BLaER1 treated with 17β-estradiol and CSF1 and Interleukin-3, amounts not matched to agents 10 nM and 100 nM (cell line): ENCODE results near the gene EMILIN3.

Experiments
- H3K27ac ChIP-seq, 11 experiments: shearing (Covaris generic); formaldehyde crosslinking; 2 replicates each; pipeline ENCODE4 v1.8.1; 2022
- H3K27me3 ChIP-seq, 11 experiments: shearing (Covaris generic); formaldehyde crosslinking; 2 replicates each; pipeline ENCODE4 v1.8.1; 2022
- H3K36me3 ChIP-seq, 11 experiments: shearing (Covaris generic); formaldehyde crosslinking; 2 replicates each; pipeline ENCODE4 v1.8.1; 2022
- H3K4me1 ChIP-seq, 10 experiments: shearing (Covaris generic); formaldehyde crosslinking; 2 replicates each; pipeline ENCODE4 v1.8.1; 2022
- H3K4me2 ChIP-seq, 11 experiments: shearing (Covaris generic); formaldehyde crosslinking; 2 replicates each; pipeline ENCODE4 v1.8.1; 2022
- H3K4me3 ChIP-seq, 10 experiments: shearing (Covaris generic); formaldehyde crosslinking; 2 replicates each; pipeline ENCODE4 v1.8.1; 2022
- H3K9ac ChIP-seq, 11 experiments: shearing (Covaris generic); formaldehyde crosslinking; 2 replicates each; pipeline ENCODE4 v1.8.1; 2022
- H3K9me3 ChIP-seq, 11 experiments: shearing (Covaris generic); formaldehyde crosslinking; replicated peaks in 1 of 11; 2 replicates each; pipeline ENCODE4 v1.8.1; 2022
- H4K20me1 ChIP-seq, 11 experiments: shearing (Covaris generic); formaldehyde crosslinking; 2 replicates each; pipeline ENCODE4 v1.8.1; 2022
- Cebpa-rat ChIP-seq, 11 experiments: shearing (Covaris generic); IDR thresholded peaks; 2 replicates each; pipeline ENCODE4 v1.8.1; 2022

EMILIN3 gene

GRCh38 chr20:41366546-41367392 lies at the start of gene EMILIN3:
Gene EMILIN3, minus strand, starts transcription at chr20:41366818. Its CDS starts 184 bp downstream, at chr20:41366634.
- Histone ChIP-seq H3K9ac (no peak within 1 kb of the TSS), H3K36me3 (no peaks in the 10 kb centered on the region), H3K4me3 (no peak within 1 kb of the TSS), H4K20me1 (peaks cover 0 to 30% (median 0%) of the 10 kb centered on the region in 11 experiments; a peak in 4 of 22 replicates), H3K27ac (no peak within 1 kb of the TSS), H3K4me1 (peaks cover 0 to 28% (median 22%) of the 10 kb centered on the region in 10 experiments; a peak in 17 of 20 replicates), H3K4me2 (no peak within 1 kb of the TSS), H3K9me3 (peaks cover 17 to 42% (median 30%) of the 10 kb centered on the region in 11 experiments; a peak in 21 of 22 replicates), H3K27me3 (peaks cover 38 to 47% (median 44%) of the 10 kb centered on the region in 11 experiments)
- no peak for TF ChIP-seq Cebpa-rat (IDR thresholded peaks at IDR 0.05)

GRCh38 chr20:41415191-41415590 lies 48.6 kb upstream of the EMILIN3 start:
- H3K4me3 ChIP-seq = no peak overlapping the region
- no peak for TF ChIP-seq Cebpa-rat (IDR thresholded peaks at IDR 0.05)
- H3K27ac ChIP-seq = no peak overlapping the region
- peaks cover 0 to 18% (median 5%) of the 10 kb centered on the region in 11 experiments; a peak in 12 of 22 replicates for H4K20me1 ChIP-seq
- peaks cover 85 to 100% (median 96%) of the 10 kb centered on the region in 11 experiments for H3K36me3 ChIP-seq
- no peaks in the 10 kb centered on the region for H3K9me3 ChIP-seq
- H3K27me3 ChIP-seq = no peaks in the 10 kb centered on the region
- H3K4me1 ChIP-seq = peaks cover 13 to 31% (median 26%) of the 10 kb centered on the region in 10 experiments
- H3K9ac ChIP-seq = no peak overlapping the region
- H3K4me2 ChIP-seq = no peak overlapping the region

- Histone ChIP-seq H3K36me3 (peaks cover 75 to 100% (median 88%) of the 10 kb centered on the region in 11 experiments), H3K4me2 (peak overlapping the region in 7 of 11 experiments; percentile 17 to 43 (median 32); a peak in 8 of 22 replicates), H3K9me3 (no peaks in the 10 kb centered on the region), H3K27ac (peak overlapping the region in 1 of 11 experiments; percentile 26; a peak in 2 of 22 replicates), H3K27me3 (no peaks in the 10 kb centered on the region), H3K9ac (no peak overlapping the region), H3K4me3 (no peak overlapping the region), H4K20me1 (peaks cover 8 to 38% (median 24%) of the 10 kb centered on the region in 11 experiments; a peak in 21 of 22 replicates), H3K4me1 (peaks cover 28 to 47% (median 42%) of the 10 kb centered on the region in 10 experiments)
- no peak for TF ChIP-seq Cebpa-rat (IDR thresholded peaks at IDR 0.05)
These were observed 46.6 kb upstream of the EMILIN3 start for GRCh38 chr20:41413169-41413568.

- H3K4me1 ChIP-seq = peaks cover 34 to 53% (median 49%) of the 10 kb centered on the region in 10 experiments
- H4K20me1 ChIP-seq = peaks cover 12 to 44% (median 26%) of the 10 kb centered on the region in 11 experiments; a peak in 21 of 22 replicates
- H3K27me3 ChIP-seq = no peaks in the 10 kb centered on the region
- peak overlapping the region in 9 of 11 experiments; percentile 11 to 62 (median 52); a peak in 16 of 22 replicates for H3K4me2 ChIP-seq
- no peak for TF ChIP-seq Cebpa-rat (IDR thresholded peaks at IDR 0.05)
- H3K9me3 ChIP-seq = no peaks in the 10 kb centered on the region
- no peak overlapping the region for H3K4me3 ChIP-seq
- H3K9ac ChIP-seq = no peak overlapping the region
- H3K36me3 ChIP-seq = peaks cover 75 to 99% (median 85%) of the 10 kb centered on the region in 11 experiments
- H3K27ac ChIP-seq = peak overlapping the region in 3 of 11 experiments; percentile 0 to 50 (median 37); a peak in 2 of 22 replicates
These were observed 45.9 kb upstream of the EMILIN3 start for GRCh38 chr20:41412324-41413120.

- H3K9me3 ChIP-seq = no peaks in the 10 kb centered on the region
- H3K36me3 ChIP-seq = peaks cover 75 to 99% (median 85%) of the 10 kb centered on the region in 11 experiments
- peaks cover 39 to 62% (median 52%) of the 10 kb centered on the region in 10 experiments for H3K4me1 ChIP-seq
- no peak overlapping the region for H3K9ac ChIP-seq
- peaks cover 14 to 55% (median 27%) of the 10 kb centered on the region in 11 experiments; a peak in 21 of 22 replicates for H4K20me1 ChIP-seq
- peak overlapping the region in 9 of 11 experiments; percentile 11 to 62 (median 52); a peak in 16 of 22 replicates for H3K4me2 ChIP-seq
- no peaks in the 10 kb centered on the region for H3K27me3 ChIP-seq
- H3K4me3 ChIP-seq = no peak overlapping the region
- TF ChIP-seq Cebpa-rat (IDR thresholded peaks at IDR 0.05) = no peak
- peak overlapping the region in 4 of 11 experiments; percentile 0 to 50 (median 20); a peak in 4 of 22 replicates for H3K27ac ChIP-seq
These were observed 44.8 kb upstream of the EMILIN3 start for GRCh38 chr20:41411391-41411847.

GRCh38 chr20:41408986-41409385 lies 42.4 kb upstream of the EMILIN3 start:
- peaks cover 14 to 74% (median 27%) of the 10 kb centered on the region in 11 experiments; a peak in 21 of 22 replicates for H4K20me1 ChIP-seq
- no peaks in the 10 kb centered on the region for H3K9me3 ChIP-seq
- TF ChIP-seq Cebpa-rat (IDR thresholded peaks at IDR 0.05) = no peak
- H3K9ac ChIP-seq = peak overlapping the region in 3 of 11 experiments; percentile 13 to 41 (median 27); a peak in 6 of 22 replicates
- H3K4me1 ChIP-seq = peaks cover 47 to 72% (median 56%) of the 10 kb centered on the region in 10 experiments
- H3K4me2 ChIP-seq = peak overlapping the region; percentile 55 to 90 (median 79)
- peaks cover 73 to 99% (median 85%) of the 10 kb centered on the region in 11 experiments for H3K36me3 ChIP-seq
- peak overlapping the region in 2 of 11 experiments; percentile 7 to 42; a peak in 2 of 22 replicates for H3K27ac ChIP-seq
- no peaks in the 10 kb centered on the region for H3K27me3 ChIP-seq
- no peak overlapping the region for H3K4me3 ChIP-seq

- peaks cover 14 to 74% (median 29%) of the 10 kb centered on the region in 11 experiments; a peak in 21 of 22 replicates for H4K20me1 ChIP-seq
- no peaks in the 10 kb centered on the region for H3K27me3 ChIP-seq
- H3K4me2 ChIP-seq = peak overlapping the region; percentile 55 to 90 (median 79)
- no peak for TF ChIP-seq Cebpa-rat (IDR thresholded peaks at IDR 0.05)
- no peaks in the 10 kb centered on the region for H3K9me3 ChIP-seq
- H3K27ac ChIP-seq = peak overlapping the region in 2 of 11 experiments; percentile 7 to 42; a peak in 1 of 22 replicates
- peaks cover 43 to 72% (median 52%) of the 10 kb centered on the region in 10 experiments for H3K4me1 ChIP-seq
- H3K9ac ChIP-seq = peak overlapping the region in 4 of 11 experiments; percentile 13 to 43 (median 34); a peak in 7 of 22 replicates
- H3K36me3 ChIP-seq = peaks cover 70 to 99% (median 82%) of the 10 kb centered on the region in 11 experiments
- no peak overlapping the region for H3K4me3 ChIP-seq
These were observed 41.7 kb upstream of the EMILIN3 start for GRCh38 chr20:41408156-41408794.

- Histone ChIP-seq H3K4me3 (no peak overlapping the region), H3K27me3 (no peaks in the 10 kb centered on the region), H3K27ac (no peak overlapping the region), H3K4me2 (peak overlapping the region in 9 of 11 experiments; percentile 51 to 90 (median 78); a peak in 16 of 22 replicates), H4K20me1 (peaks cover 14 to 74% (median 29%) of the 10 kb centered on the region in 11 experiments; a peak in 21 of 22 replicates), H3K9me3 (no peaks in the 10 kb centered on the region), H3K4me1 (peaks cover 39 to 69% (median 50%) of the 10 kb centered on the region in 10 experiments), H3K36me3 (peaks cover 64 to 96% (median 79%) of the 10 kb centered on the region in 11 experiments), H3K9ac (no peak overlapping the region)
- no peak for TF ChIP-seq Cebpa-rat (IDR thresholded peaks at IDR 0.05)
These were observed 41.0 kb upstream of the EMILIN3 start for GRCh38 chr20:41407607-41408006.
